ENCODE data around the gene HYPK.

Gene HYPK

GRCh38 chr15:43779016-43779415 is 21.4 kb upstream of the HYPK start:
- H3K4me3 ChIP-seq (ENCODE audit: low read depth, low read length), result no peak overlapping the region
- no peak for TF ChIP-seq CTCF (conservative IDR thresholded peaks at IDR 0.05; ENCODE audit: low read depth, low read length)
- DNase-seq (ENCODE audit: low read depth), result no peak

- no peak overlapping the region for H3K4me3 ChIP-seq (ENCODE audit: low read depth, low read length)
- TF ChIP-seq CTCF (conservative IDR thresholded peaks at IDR 0.05; ENCODE audit: low read depth, low read length), result no peak
- DNase-seq (ENCODE audit: low read depth), result no peak
These were observed 11.0 kb upstream of the HYPK start for GRCh38 chr15:43789409-43789808.

GRCh38 chr15:43791993-43792760 is 8.2 kb upstream of the HYPK start, which contains the start of gene SERF2:
Gene SERF2, plus strand, starts transcription at chr15:43792320. Its CDS starts 57 bp downstream, at chr15:43792377.
- H3K4me3 ChIP-seq (ENCODE audit: low read depth, low read length), result peak within 1 kb of the TSS; percentile 99
- DNase-seq (ENCODE audit: low read depth), result peak; percentile 100
- no peak for TF ChIP-seq CTCF (conservative IDR thresholded peaks at IDR 0.05; ENCODE audit: low read depth, low read length)

- TF ChIP-seq CTCF (conservative IDR thresholded peaks at IDR 0.05; ENCODE audit: low read depth, low read length), result peak; percentile 40
- peak overlapping the region; percentile 99 for H3K4me3 ChIP-seq (ENCODE audit: low read depth, low read length)
- peak; percentile 51 for DNase-seq (ENCODE audit: low read depth)
These were observed 7.5 kb upstream of the HYPK start for GRCh38 chr15:43792761-43793476.

- no peak for TF ChIP-seq CTCF (conservative IDR thresholded peaks at IDR 0.05; ENCODE audit: low read depth, low read length)
- DNase-seq (ENCODE audit: low read depth), result no peak
- peak overlapping the region; percentile 99 for H3K4me3 ChIP-seq (ENCODE audit: low read depth, low read length)
These were observed 6.8 kb upstream of the HYPK start for GRCh38 chr15:43793647-43794046.

- TF ChIP-seq CTCF (conservative IDR thresholded peaks at IDR 0.05; ENCODE audit: low read depth, low read length), result no peak
- H3K4me3 ChIP-seq (ENCODE audit: low read depth, low read length), result no peak overlapping the region
- peak; percentile 56 for DNase-seq (ENCODE audit: low read depth)
These were observed 5.9 kb upstream of the HYPK start for GRCh38 chr15:43794269-43795037.

Data from choroid plexus epithelial cell (primary cell).